Vagina (tissue), 2 donors: ENCODE results near the gene DOCK4. TPM values are rescaled to one million over a fixed set of nuclear protein-coding genes. Genes with fewer than 3 reads are reported as not detected.

Source experiments
- DNase-seq, 2 donors: peaks; one replicate each; pipeline ENCODE4 v3.0.0-alpha.2; 2017; ENCODE audit errors: extremely low spot score in 2 of 2
- H3K27ac ChIP-seq: fragments of 200-600 bp; sonication (generic); one replicate; pipeline ENCODE4 v1.5.1; 2019
- H3K27me3 ChIP-seq: fragments of 200-600 bp; sonication (generic); one replicate; pipeline ENCODE4 v1.5.1; 2019
- H3K36me3 ChIP-seq, 2 donors: fragments of 200-600 bp; sonication (generic); one replicate each; pipeline ENCODE4 v1.5.1; 2017 to 2019
- H3K4me1 ChIP-seq: fragments of 200-600 bp; sonication (generic); one replicate; pipeline ENCODE4 v1.5.1; 2019
- H3K4me3 ChIP-seq, 2 donors: fragments of 200-600 bp; sonication (generic); 1 replicate in 1 of 2; 2 replicates in 1 of 2; pipeline ENCODE4 v1.5.1; 2016 to 2019
- H3K9me3 ChIP-seq: fragments of 200-600 bp; sonication (generic); one replicate; pipeline ENCODE4 v1.5.1; 2019
- CTCF ChIP-seq, 3 experiments: fragments of 450-650 bp in 2 of 3; fragments of 200-600 bp in 1 of 3; sonication (generic) in 1 of 3; IDR thresholded peaks; one replicate each; pipeline ENCODE4 v1.5.1; 2017 to 2019; ENCODE audit warnings: antibody characterized with exemption in 3 of 3, mild to moderate bottlenecking in 2 of 3, moderate library complexity in 2 of 3
- POLR2A ChIP-seq, 2 donors: fragments of 450-650 bp; IDR thresholded peaks; one replicate each; pipeline ENCODE4 v1.6.1; 2017; ENCODE audit warnings: antibody characterized with exemption in 2 of 2, mild to moderate bottlenecking in 2 of 2, moderate library complexity in 2 of 2
- POLR2AphosphoS5 ChIP-seq, 2 donors: sonication (generic); formaldehyde crosslinking; IDR thresholded peaks; one replicate each; pipeline ENCODE4 v1.9.0; 2017; ENCODE audit warnings: antibody characterized with exemption in 2 of 2, mild to moderate bottlenecking in 2 of 2, low read depth in 1 of 2; ENCODE audit not compliant: insufficient read depth in 1 of 2
- intact Hi-C: fragments of 100-400 bp; cut with DNase I; formaldehyde crosslinking; loops from one replicate; pipeline ENCODE4 v1.15.1; 2023
- total RNA-seq: library from RNA; depleted of rRNA; stranded (reverse); fragments of >200 nt; gene quantifications from one replicate; pipeline ENCODE4 v1.2.3, GENCODE V29; 2016

Gene DOCK4
- total RNA-seq, 1 donor from 2014 or later: 40.3 TPM

- no peak for DNase-seq
- Histone ChIP-seq H3K27me3 (no peaks in the 10 kb centered on the region), H3K36me3 (no peaks in the 10 kb centered on the region), H3K4me1 (no peaks in the 10 kb centered on the region), H3K9me3 (no peaks in the 10 kb centered on the region), H3K4me3 (no peak overlapping the region), H3K27ac (no peak overlapping the region)
- TF ChIP-seq CTCF (IDR thresholded peaks at IDR 0.05): no peak
- TF ChIP-seq POLR2AphosphoS5 (IDR thresholded peaks at IDR 0.05; ENCODE audit: insufficient read depth in 1 of 2, low read depth in 1 of 2): no peak
- TF ChIP-seq POLR2A (IDR thresholded peaks at IDR 0.05): no peak
- intact Hi-C loops: no loop called here
Measured at GRCh38 chr7:111867348-111867931, 338.8 kb downstream of the DOCK4 start.

- H3K4me3 ChIP-seq: no peak overlapping the region
- no peak for DNase-seq
- H3K9me3 ChIP-seq: no peaks in the 10 kb centered on the region
- TF ChIP-seq POLR2A (IDR thresholded peaks at IDR 0.05) (no peak), CTCF (IDR thresholded peaks at IDR 0.05) (no peak), POLR2AphosphoS5 (IDR thresholded peaks at IDR 0.05; ENCODE audit: insufficient read depth in 1 of 2, low read depth in 1 of 2) (no peak)
- H3K36me3 ChIP-seq: no peaks in the 10 kb centered on the region
- intact Hi-C loops: no loop called here
- H3K4me1 ChIP-seq: no peaks in the 10 kb centered on the region
- no peak overlapping the region for H3K27ac ChIP-seq
- H3K27me3 ChIP-seq: no peaks in the 10 kb centered on the region
Measured at GRCh38 chr7:111866787-111867186, 339.4 kb downstream of the DOCK4 start.

GRCh38 chr7:111865430-111865829 is 340.8 kb downstream of the DOCK4 start:
- TF ChIP-seq CTCF (IDR thresholded peaks at IDR 0.05) (no peak), POLR2AphosphoS5 (IDR thresholded peaks at IDR 0.05; ENCODE audit: insufficient read depth in 1 of 2, low read depth in 1 of 2) (no peak), POLR2A (IDR thresholded peaks at IDR 0.05) (no peak)
- H3K36me3 ChIP-seq: no peaks in the 10 kb centered on the region
- DNase-seq: no peak
- H3K27ac ChIP-seq: no peak overlapping the region
- H3K27me3 ChIP-seq: no peaks in the 10 kb centered on the region
- intact Hi-C loops: no loop called here
- H3K4me3 ChIP-seq: no peak overlapping the region
- H3K9me3 ChIP-seq: no peaks in the 10 kb centered on the region
- H3K4me1 ChIP-seq: no peaks in the 10 kb centered on the region

GRCh38 chr7:111864291-111864976 is 341.8 kb downstream of the DOCK4 start:
- H3K9me3 ChIP-seq: no peaks in the 10 kb centered on the region
- H3K36me3 ChIP-seq: no peaks in the 10 kb centered on the region
- H3K4me1 ChIP-seq: no peaks in the 10 kb centered on the region
- TF ChIP-seq CTCF (IDR thresholded peaks at IDR 0.05) (no peak), POLR2A (IDR thresholded peaks at IDR 0.05) (no peak), POLR2AphosphoS5 (IDR thresholded peaks at IDR 0.05; ENCODE audit: insufficient read depth in 1 of 2, low read depth in 1 of 2) (no peak)
- no peak for DNase-seq
- intact Hi-C loops: no loop called here
- H3K27ac ChIP-seq: no peak overlapping the region
- H3K4me3 ChIP-seq: no peak overlapping the region
- no peaks in the 10 kb centered on the region for H3K27me3 ChIP-seq

GRCh38 chr7:111863269-111863668 is 342.9 kb downstream of the DOCK4 start:
- H3K27ac ChIP-seq: no peak overlapping the region
- DNase-seq: no peak
- intact Hi-C loops: no loop called here
- TF ChIP-seq CTCF (IDR thresholded peaks at IDR 0.05): no peak
- no peak for TF ChIP-seq POLR2A (IDR thresholded peaks at IDR 0.05)
- no peak for TF ChIP-seq POLR2AphosphoS5 (IDR thresholded peaks at IDR 0.05; ENCODE audit: insufficient read depth in 1 of 2, low read depth in 1 of 2)
- no peak overlapping the region for H3K4me3 ChIP-seq
- no peaks in the 10 kb centered on the region for H3K4me1 ChIP-seq
- no peaks in the 10 kb centered on the region for H3K36me3 ChIP-seq
- no peaks in the 10 kb centered on the region for H3K27me3 ChIP-seq
- no peaks in the 10 kb centered on the region for H3K9me3 ChIP-seq
